K562 (cell line): ENCODE results near the gene TBC1D16. TPM values are rescaled to one million over a fixed set of nuclear protein-coding genes. Genes with fewer than 3 reads are reported as not detected.

Experiments used
- ATAC-seq: fragments of 200-7000 bp; cut with Tn5 transposase; 3 replicates; pipeline ENCODE4 v1.9.1; 2020; ENCODE audit warnings: moderate library complexity
- BruUV-seq: library from RNA; stranded (reverse); fragments of 400-500 nt; replicated peaks from 2 replicates; lab custom pipeline; 2021; lab: Mats Ljungman, UMichigan
- CTCF ChIA-PET: fragments of 300-600 bp; formaldehyde crosslinking; extraction: SDS; loops from one replicate; lab custom pipeline; 2021; ENCODE audit warnings: low intra/inter-chr PET ratio; lab: Yijun Ruan, JAX
- POLR2A ChIA-PET: fragments of 300-600, 350-650 bp; sonication (Branson Sonifier 250); formaldehyde crosslinking; extraction: SDS; loops from one replicate; lab custom pipeline; 2021; ENCODE audit warnings: antibody characterized with exemption, inconsistent platforms; lab: Yijun Ruan, JAX
- DNase-seq, 4 experiments: peaks; one replicate each; pipeline versions ENCODE4 v3.0.0 to v3.0.0-alpha.2; 2011 to 2018; ENCODE audit warnings: low spot score in 3 of 4, mixed read lengths in 3 of 4; ENCODE audit errors: extremely low read depth in 1 of 4
- FAIRE-seq: peaks from 2 replicates; lab custom pipeline; 2011; peaks lifted over from hg19 to GRCh38; lab: Jason Lieb, UNC
- H2AFZ ChIP-seq: 2 replicates; pipeline ENCODE4 v1.6.0; 2011; ENCODE audit warnings: low read depth, low read length, control low read depth, inconsistent platforms
- H3K27ac ChIP-seq: fragments of 200-600 bp; 3 replicates; pipeline ENCODE4 v1.8.0; 2011; ENCODE audit warnings: low read depth, mild to moderate bottlenecking, control low read depth, inconsistent platforms, low read length, moderate library complexity, mixed read lengths; ENCODE audit errors: extremely low read depth
- H3K27me3 ChIP-seq, 2 experiments: fragments of 300-600 bp in 1 of 2; 2 replicates in 1 of 2; 3 replicates in 1 of 2; pipeline versions ENCODE4 v1.6.0 to v1.8.0; 2011; ENCODE audit warnings: inconsistent platforms in 2 of 2, low read length in 2 of 2, mild to moderate bottlenecking in 1 of 2, mixed read lengths in 1 of 2, moderate library complexity in 1 of 2; ENCODE audit not compliant: control insufficient read depth in 2 of 2, insufficient read depth in 2 of 2
- H3K36me3 ChIP-seq: fragments of 300-600 bp; 3 replicates; pipeline ENCODE4 v1.8.0; 2011; ENCODE audit warnings: mild to moderate bottlenecking, low read length, inconsistent platforms; ENCODE audit not compliant: control insufficient read depth, insufficient read depth
- H3K4me1 ChIP-seq, 2 experiments: fragments of 200-600 bp in 1 of 2; replicated peaks in 1 of 2; 2 replicates in 1 of 2; 3 replicates in 1 of 2; pipeline versions ENCODE4 v1.5.1 to v1.8.0; 2011; ENCODE audit warnings: inconsistent platforms in 2 of 2, low read length in 2 of 2, mild to moderate bottlenecking in 1 of 2, mixed read lengths in 1 of 2, moderate library complexity in 1 of 2; ENCODE audit not compliant: control insufficient read depth in 2 of 2, insufficient read depth in 2 of 2
- H3K4me2 ChIP-seq: 2 replicates; pipeline ENCODE4 v1.6.1; 2011; ENCODE audit warnings: low read length, control low read depth, inconsistent platforms, mixed read lengths; ENCODE audit not compliant: insufficient read depth
- H3K4me3 ChIP-seq: fragments of 200-600 bp; sonication (generic), shearing (Covaris generic); 2 replicates; pipeline ENCODE4 v1.5.1; 2016; ENCODE audit warnings: control low read depth, inconsistent platforms
- H3K79me2 ChIP-seq: fragments of 200-600 bp; 3 replicates; pipeline ENCODE4 v1.8.0; 2011; ENCODE audit warnings: low read length, inconsistent platforms; ENCODE audit not compliant: control insufficient read depth, insufficient read depth
- H3K9ac ChIP-seq, 2 experiments: 2 replicates each; pipeline versions ENCODE4 v1.6.0 to v1.6.1; 2011; ENCODE audit warnings: low read depth in 2 of 2, low read length in 2 of 2, control low read depth in 1 of 2, inconsistent platforms in 1 of 2, mild to moderate bottlenecking in 1 of 2, mixed read lengths in 1 of 2; ENCODE audit not compliant: insufficient read depth in 1 of 2
- H3K9me1 ChIP-seq: one replicate; pipeline ENCODE4 v1.6.0; 2011; ENCODE audit warnings: inconsistent platforms, mild to moderate bottlenecking, low read length, moderate library complexity; ENCODE audit not compliant: control insufficient read depth, insufficient read depth
- H3K9me3 ChIP-seq: replicated peaks from 2 replicates; pipeline ENCODE4 v1.5.1; 2011; ENCODE audit warnings: low read depth, low read length, inconsistent platforms; ENCODE audit not compliant: control insufficient read depth, insufficient read depth
- H4K20me1 ChIP-seq: replicated peaks from 2 replicates; pipeline ENCODE4 v1.6.1; 2011; ENCODE audit warnings: low read length, inconsistent platforms, mixed read lengths; ENCODE audit not compliant: control insufficient read depth, insufficient read depth
- CAMTA2 ChIP-seq: fragments of 250-450 bp; sonication (Bioruptor Pico); conservative IDR thresholded peaks from 2 replicates; pipeline ENCODE4 v1.5.1; 2022
- CBFB ChIP-seq: sonication (generic); formaldehyde crosslinking; IDR thresholded peaks from 2 replicates; pipeline ENCODE4 v1.4.0; 2020; ENCODE audit warnings: mild to moderate bottlenecking, missing genetic modification reagents
- ERF ChIP-seq: fragments of 450-650 bp; formaldehyde crosslinking; IDR thresholded peaks from 2 replicates; pipeline ENCODE4 v1.4.0; 2020; ENCODE audit warnings: mild to moderate bottlenecking, mixed read lengths
- EWSR1 ChIP-seq: fragments of 450-650 bp; IDR thresholded peaks from 2 replicates; pipeline ENCODE4 v1.6.1; 2018; ENCODE audit warnings: borderline replicate concordance, mild to moderate bottlenecking, low read depth, moderate library complexity; ENCODE audit not compliant: partially characterized antibody
- GABPB1 ChIP-seq: sonication (generic); formaldehyde crosslinking; IDR thresholded peaks from 2 replicates; pipeline ENCODE4 v1.8.0; 2022; ENCODE audit warnings: mild to moderate bottlenecking, missing genetic modification reagents
- HDAC2 ChIP-seq: fragments of 450-650 bp; IDR thresholded peaks from 2 replicates; pipeline ENCODE4 v1.6.1; 2016; ENCODE audit warnings: mild to moderate bottlenecking
- NCOA1 ChIP-seq: fragments of 450-650 bp; IDR thresholded peaks from 2 replicates; pipeline ENCODE4 v1.6.1; 2016; ENCODE audit warnings: low read depth
- NR2C1 ChIP-seq, 2 experiments: fragments of 450-650 bp; IDR thresholded peaks; 2 replicates each; pipeline ENCODE4 v1.6.1; 2017; ENCODE audit warnings: mild to moderate bottlenecking in 2 of 2, antibody characterized with exemption in 1 of 2, inconsistent platforms in 1 of 2, missing compliant biosample characterization in 1 of 2, missing genetic modification characterization in 1 of 2
- PCBP2 ChIP-seq: fragments of 200-400 bp; formaldehyde crosslinking; IDR thresholded peaks from 2 replicates; pipeline ENCODE4 v1.6.1; 2018; ENCODE audit warnings: low read length, low read depth, mild to moderate bottlenecking, moderate library complexity; ENCODE audit not compliant: poor library complexity, severe bottlenecking
- PTTG1 ChIP-seq: fragments of 450-650 bp; IDR thresholded peaks from 2 replicates; pipeline ENCODE4 v1.6.1; 2016; ENCODE audit warnings: low read depth, mild to moderate bottlenecking, missing genetic modification characterization, missing compliant biosample characterization
- RBFOX2 ChIP-seq: fragments of 200-400 bp; formaldehyde crosslinking; IDR thresholded peaks from 2 replicates; pipeline ENCODE4 v1.6.1; 2017; ENCODE audit warnings: low read depth, mild to moderate bottlenecking, low read length, moderate library complexity
- RCOR1 ChIP-seq, 2 experiments: IDR thresholded peaks; 2 replicates each; pipeline ENCODE4 v1.6.1; 2012; ENCODE audit warnings: low read depth in 2 of 2, low read length in 2 of 2, borderline replicate concordance in 1 of 2, improper control_type of control experiment in 1 of 2
- SMAD3 ChIP-seq: fragments of 450-650 bp; formaldehyde crosslinking; conservative IDR thresholded peaks from 2 replicates; pipeline ENCODE4 v1.4.0; 2020; ENCODE audit warnings: mild to moderate bottlenecking
- SMARCB1 ChIP-seq: IDR thresholded peaks from 2 replicates; pipeline ENCODE4 v1.6.1; 2011; ENCODE audit warnings: improper control_type of control experiment, low read depth; ENCODE audit not compliant: insufficient read length
- SP1 ChIP-seq: sonication (generic); formaldehyde crosslinking; IDR thresholded peaks from 2 replicates; pipeline ENCODE4 v1.8.1; 2022; ENCODE audit warnings: mild to moderate bottlenecking, missing genetic modification reagents
- TRIM24 ChIP-seq, 2 experiments: fragments of 450-650 bp; IDR thresholded peaks; 2 replicates each; pipeline ENCODE4 v1.6.1; 2016
- ZNF277 ChIP-seq: fragments of 250-450 bp; sonication (Bioruptor Pico); IDR thresholded peaks from 2 replicates; pipeline ENCODE4 v1.8.0; 2022; ENCODE audit warnings: inconsistent platforms, mild to moderate bottlenecking, moderate library complexity, borderline replicate concordance
- ZNF75A ChIP-seq: fragments of 450-650 bp; formaldehyde crosslinking; IDR thresholded peaks from 2 replicates; pipeline ENCODE4 v1.4.0; 2020; ENCODE audit warnings: mild to moderate bottlenecking
- WGBS: fragments of 100-300 bp; shearing (Covaris generic); methylation state at CpG from one replicate; pipeline ENCODE4 v1.1.6; 2016; ENCODE audit warnings: low coverage, mixed read lengths; ENCODE audit not compliant: insufficient coverage; ENCODE audit errors: missing lambda C conversion rate; 5-methylcytosine and 5-hydroxymethylcytosine counted together
- in situ Hi-C: fragments of 300-500 bp; cut with MboI; formaldehyde crosslinking; loops from 4 replicates; pipeline ENCODE4 v1.15.0; 2018; ENCODE audit warnings: inconsistent platforms, mixed read lengths
- intact Hi-C: fragments of 100-400 bp; cut with micrococcal nuclease; formaldehyde crosslinking; loops from 2 replicates; pipeline ENCODE4 v1.14.2; 2022
- polyA plus RNA-seq, 8 experiments: library from polyadenylated mRNA; depleted of rRNA in 4 of 8; stranded (reverse) in 5 of 8; unstranded in 3 of 8; fragments of >200 nt; fragmentation: Nextera tagmentation in 2 of 8; fragmentation: Illumina TruSeq in 1 of 8; extraction: Ambion mirVana in 2 of 8; extraction: Trizol in 1 of 8; gene quantifications; 2 replicates each; pipeline versions ENCODE4 v1.2.1 to v1.2.3, GENCODE V29; 2011 to 2014; ENCODE audit warnings: inconsistent platforms in 1 of 8, missing spikeins in 1 of 8
- total RNA-seq, 7 experiments: library from RNA; depleted of rRNA in 6 of 7; stranded (reverse); fragments of >200 nt in 6 of 7; fragmentation: Illumina TruSeq in 2 of 7; extraction: Trizol in 2 of 7; gene quantifications; 2 replicates each; pipeline versions ENCODE4 v1.2.1 to v1.2.3, GENCODE V29; 2011 to 2021; ENCODE audit warnings: low replicate concordance in 1 of 7
- TF ChIP-seq, protein P1 (sequence below): sonication (generic); formaldehyde crosslinking; IDR thresholded peaks from 2 replicates; pipeline ENCODE4 v1.8.0; 2022; ENCODE audit warnings: missing genetic modification reagents, mild to moderate bottlenecking, borderline replicate concordance

The TBC1D16 gene
- total and polyA plus RNA-seq, 9 of the 15 experiments (the other 6 are each of a cell fraction or from before 2014, with no cell fraction given): 0.01 to 0.20 (median 0.03) TPM; not detected in 1

GRCh38 chr17:79954281-79955166 lies 81.1 kb downstream of the TBC1D16 start:
- no peak overlapping the region for H3K4me3 ChIP-seq
- CTCF ChIA-PET: interaction anchor here (0.5 kb wide), 1 partner anchor 1953 kb away, joined by 3 read pairs; no protein-coding TSS in a partner anchor
- in situ Hi-C loops (no loop called here), intact Hi-C loops (no loop called here)
- no peak overlapping the region for H3K4me2 ChIP-seq
- no TSS peak for BruUV-seq
- 23% methylated on average over 24 of the region's 25 CpGs for WGBS
- peaks cover 0 to 27% of the 10 kb centered on the region in 2 experiments; a peak in 2 of 5 replicates for H3K4me1 ChIP-seq
- no peak overlapping the region for H3K27ac ChIP-seq
- peaks cover 9% of the 10 kb centered on the region; the same call in 1 of the 2 replicates for H4K20me1 ChIP-seq
- no peak for DNase-seq
- no peak for FAIRE-seq
- no peak overlapping the region for H3K9ac ChIP-seq
- TF ChIP-seq ZNF277 (no peak), NCOA1 (no peak), ERF (no peak), RBFOX2 (no peak), ZNF75A (no peak), SP1 (no peak), NR2C1 (IDR thresholded peaks at IDR 0.05) (no peak), NR2C1 (tag; IDR thresholded peaks at IDR 0.05) (no peak), RCOR1 (IDR thresholded peaks at IDR 0.05; ENCODE audit: borderline replicate concordance in 1 of 2, low read depth in 2 of 2, low read length in 2 of 2) (no peak), HDAC2 (no peak), GABPB1 (CRISPR knock-in tag) (no peak), SMARCB1 (no peak), TRIM24 (IDR thresholded peaks at IDR 0.05) (no peak), SMAD3 (CRISPR knock-in tag) (no peak), CAMTA2 (CRISPR knock-in tag) (no peak), PCBP2 (no peak), EWSR1 (no peak), PTTG1 (no peak), CBFB (CRISPR knock-in tag) (no peak)
- TF ChIP-seq, protein P1, sequence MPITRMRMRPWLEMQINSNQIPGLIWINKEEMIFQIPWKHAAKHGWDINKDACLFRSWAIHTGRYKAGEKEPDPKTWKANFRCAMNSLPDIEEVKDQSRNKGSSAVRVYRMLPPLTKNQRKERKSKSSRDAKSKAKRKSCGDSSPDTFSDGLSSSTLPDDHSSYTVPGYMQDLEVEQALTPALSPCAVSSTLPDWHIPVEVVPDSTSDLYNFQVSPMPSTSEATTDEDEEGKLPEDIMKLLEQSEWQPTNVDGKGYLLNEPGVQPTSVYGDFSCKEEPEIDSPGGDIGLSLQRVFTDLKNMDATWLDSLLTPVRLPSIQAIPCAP (CRISPR knock-in tag): no peak
- TF ChIP-seq, all 486 proteins: peak for 0
- no peaks in the 10 kb centered on the region for H3K9me3 ChIP-seq
- no peaks in the 10 kb centered on the region for H3K36me3 ChIP-seq
- POLR2A ChIA-PET: no interaction called here
- peaks cover 63 to 71% of the 10 kb centered on the region in 2 experiments for H3K27me3 ChIP-seq
- ATAC-seq: no peak
- H3K79me2 ChIP-seq: no peaks in the 10 kb centered on the region
- H2AFZ ChIP-seq: no peak overlapping the region
- no peaks in the 10 kb centered on the region for H3K9me1 ChIP-seq
